AG09319 (cell line): ENCODE results near the gene ADGRG1.

ENCODE experiments used
- DNase-seq: peaks from one replicate; pipeline ENCODE4 v3.0.0-alpha.2; 2010; ENCODE audit warnings: low read depth; ENCODE audit errors: extremely low read depth
- CTCF ChIP-seq: IDR thresholded peaks from 2 replicates; pipeline ENCODE4 v1.5.1; 2011; ENCODE audit warnings: low read depth, mild to moderate bottlenecking, inconsistent platforms, low read length, moderate library complexity

The ADGRG1 gene

GRCh38 chr16:57621521-57622271 is 6.7 kb upstream of the ADGRG1 start:
- no peak for DNase-seq
- TF ChIP-seq CTCF = no peak

GRCh38 chr16:57622361-57623250 is 5.8 kb upstream of the ADGRG1 start:
- DNase-seq = no peak

GRCh38 chr16:57623251-57624043 is 5.0 kb upstream of the ADGRG1 start:
- DNase-seq = no peak
- TF ChIP-seq CTCF = no peak

More at GRCh38 chr16:57622361-57623250, 5.8 kb upstream of the ADGRG1 start:
- TF ChIP-seq CTCF = no peak

GRCh38 chr16:57624044-57624688 is 4.3 kb upstream of the ADGRG1 start:
- DNase-seq = no peak
- no peak for TF ChIP-seq CTCF

GRCh38 chr16:57624806-57625500 is 3.5 kb upstream of the ADGRG1 start:
- no peak for TF ChIP-seq CTCF

GRCh38 chr16:57626420-57627170 is 1.8 kb upstream of the ADGRG1 start:
- DNase-seq = no peak
- no peak for TF ChIP-seq CTCF

More at GRCh38 chr16:57624806-57625500, 3.5 kb upstream of the ADGRG1 start:
- DNase-seq = no peak
